HuH-7 (cell line): ENCODE measurements around the gene MAST3.

Experiments used
- DNase-seq: peaks from one replicate; pipeline ENCODE4 v3.0.0; 2011; ENCODE audit warnings: low spot score

Gene MAST3

GRCh38 chr19:18097217-18097992 lies at the start of gene MAST3:
Gene MAST3, plus strand, starts transcription at chr19:18097778. Its CDS starts 15 bp downstream, at chr19:18097793.
- DNase-seq: peak; percentile 93

GRCh38 chr19:18049385-18049784 lies 48.2 kb upstream of the MAST3 start:
- no peak for DNase-seq

- no peak for DNase-seq
Measured at GRCh38 chr19:18051887-18052286, 45.7 kb upstream of the MAST3 start.

- no peak for DNase-seq
Measured at GRCh38 chr19:18053576-18054219, 43.9 kb upstream of the MAST3 start.

GRCh38 chr19:18055967-18056366 lies 41.6 kb upstream of the MAST3 start:
- no peak for DNase-seq

- no peak for DNase-seq
Measured at GRCh38 chr19:18057557-18057956, 40.0 kb upstream of the MAST3 start.

- peak; percentile 82 for DNase-seq
Measured at GRCh38 chr19:18058208-18059009, 39.2 kb upstream of the MAST3 start.

- no peak for DNase-seq
Measured at GRCh38 chr19:18059297-18059696, 38.3 kb upstream of the MAST3 start.

GRCh38 chr19:18059902-18060301 lies 37.7 kb upstream of the MAST3 start:
- DNase-seq: no peak

- DNase-seq: no peak
Measured at GRCh38 chr19:18060472-18060871, 37.1 kb upstream of the MAST3 start.

- no peak for DNase-seq
Measured at GRCh38 chr19:18062028-18062427, 35.5 kb upstream of the MAST3 start.

GRCh38 chr19:18063463-18063862 lies 34.1 kb upstream of the MAST3 start:
- DNase-seq: no peak

- DNase-seq: no peak
Measured at GRCh38 chr19:18065173-18065495, 32.4 kb upstream of the MAST3 start.

GRCh38 chr19:18068395-18068794 lies 29.2 kb upstream of the MAST3 start:
- DNase-seq: no peak

GRCh38 chr19:18069383-18069782 lies 28.2 kb upstream of the MAST3 start:
- no peak for DNase-seq

- DNase-seq: no peak
Measured at GRCh38 chr19:18070181-18070580, 27.4 kb upstream of the MAST3 start.

- DNase-seq: no peak
Measured at GRCh38 chr19:18072335-18072734, 25.2 kb upstream of the MAST3 start.

- no peak for DNase-seq
Measured at GRCh38 chr19:18073197-18073596, 24.4 kb upstream of the MAST3 start.

- no peak for DNase-seq
Measured at GRCh38 chr19:18074192-18074591, 23.4 kb upstream of the MAST3 start.

GRCh38 chr19:18083929-18084684 lies 13.5 kb upstream of the MAST3 start:
- DNase-seq: no peak

GRCh38 chr19:18085702-18086457 lies 11.7 kb upstream of the MAST3 start:
- DNase-seq: no peak
